ENCODE data around the gene CALD1.
"Not testable (repeated sequence)": the region's sequence is repeated elsewhere in the genome, so short reads cannot be mapped to it uniquely, and the experiment has no call there.

CALD1 gene

DNA sequence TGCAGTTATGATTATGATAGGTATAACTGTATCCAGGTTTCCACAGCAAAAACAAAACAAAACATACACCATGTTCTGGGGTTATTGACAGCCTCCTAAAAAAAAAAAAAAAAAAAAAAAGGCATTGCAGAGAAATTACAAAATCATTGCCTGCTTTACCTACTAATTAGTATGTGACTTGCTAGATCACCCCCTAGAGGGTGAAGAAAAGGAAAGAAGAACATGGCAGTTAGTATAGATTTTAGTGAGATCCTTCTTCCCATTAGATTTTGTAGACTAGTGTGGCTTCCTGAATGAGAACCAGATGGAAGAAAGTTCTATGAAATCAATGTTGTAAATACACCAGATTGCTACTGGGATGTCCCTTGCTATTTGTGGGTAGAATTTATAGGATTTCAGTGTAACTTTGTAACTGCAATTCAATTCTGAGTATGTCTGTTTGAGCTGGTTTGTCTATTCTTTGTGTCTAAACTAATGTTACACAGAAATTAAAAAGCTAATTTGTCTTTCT is 182.9 kb downstream of the CALD1 start:
- H3K9me3 ChIP-seq = no peaks in the 10 kb centered on the region
- H3K27me3 ChIP-seq = no peaks in the 10 kb centered on the region
- TF ChIP-seq, protein P1, sequence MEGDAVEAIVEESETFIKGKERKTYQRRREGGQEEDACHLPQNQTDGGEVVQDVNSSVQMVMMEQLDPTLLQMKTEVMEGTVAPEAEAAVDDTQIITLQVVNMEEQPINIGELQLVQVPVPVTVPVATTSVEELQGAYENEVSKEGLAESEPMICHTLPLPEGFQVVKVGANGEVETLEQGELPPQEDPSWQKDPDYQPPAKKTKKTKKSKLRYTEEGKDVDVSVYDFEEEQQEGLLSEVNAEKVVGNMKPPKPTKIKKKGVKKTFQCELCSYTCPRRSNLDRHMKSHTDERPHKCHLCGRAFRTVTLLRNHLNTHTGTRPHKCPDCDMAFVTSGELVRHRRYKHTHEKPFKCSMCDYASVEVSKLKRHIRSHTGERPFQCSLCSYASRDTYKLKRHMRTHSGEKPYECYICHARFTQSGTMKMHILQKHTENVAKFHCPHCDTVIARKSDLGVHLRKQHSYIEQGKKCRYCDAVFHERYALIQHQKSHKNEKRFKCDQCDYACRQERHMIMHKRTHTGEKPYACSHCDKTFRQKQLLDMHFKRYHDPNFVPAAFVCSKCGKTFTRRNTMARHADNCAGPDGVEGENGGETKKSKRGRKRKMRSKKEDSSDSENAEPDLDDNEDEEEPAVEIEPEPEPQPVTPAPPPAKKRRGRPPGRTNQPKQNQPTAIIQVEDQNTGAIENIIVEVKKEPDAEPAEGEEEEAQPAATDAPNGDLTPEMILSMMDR (IDR thresholded peaks at IDR 0.05) = no peak
- H3K36me3 ChIP-seq = no peaks in the 10 kb centered on the region
- no peak overlapping the region for H3K27ac ChIP-seq
- no peak overlapping the region for H3K4me3 ChIP-seq (ENCODE audit: low read depth in 1 of 2, low read length in 1 of 2)
- no peaks in the 10 kb centered on the region for H3K4me1 ChIP-seq (ENCODE audit: control insufficient read depth in 1 of 2, insufficient read depth in 1 of 2, low read depth in 1 of 2, low read length in 1 of 2)

DNA sequence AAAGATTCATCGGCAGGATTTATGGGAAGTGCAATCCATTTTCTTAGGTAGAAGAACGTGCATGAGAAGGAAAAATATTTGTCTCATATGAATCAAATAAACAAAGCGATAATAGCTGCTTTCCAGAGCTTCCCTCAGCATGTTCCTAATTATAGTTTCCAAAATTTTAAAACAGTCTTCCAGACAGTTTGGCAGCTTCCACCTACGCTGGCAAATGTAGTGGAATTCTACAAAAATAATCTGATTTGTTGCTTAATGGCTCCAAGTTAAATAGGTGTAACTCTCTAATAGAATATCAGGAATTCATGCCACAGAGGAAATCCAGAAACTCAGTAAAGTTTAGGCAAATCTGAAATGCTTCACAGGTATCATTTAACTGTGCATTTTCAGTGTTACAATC is 183.6 kb downstream of the CALD1 start:
- no peaks in the 10 kb centered on the region for H3K4me1 ChIP-seq (ENCODE audit: control insufficient read depth in 1 of 2, insufficient read depth in 1 of 2, low read depth in 1 of 2, low read length in 1 of 2)
- H3K27ac ChIP-seq = no peak overlapping the region
- H3K27me3 ChIP-seq = no peaks in the 10 kb centered on the region
- no peak overlapping the region for H3K4me3 ChIP-seq (ENCODE audit: low read depth in 1 of 2, low read length in 1 of 2)
- H3K36me3 ChIP-seq = no peaks in the 10 kb centered on the region
- H3K9me3 ChIP-seq = no peaks in the 10 kb centered on the region
- TF ChIP-seq, protein P1 (IDR thresholded peaks at IDR 0.05) = no peak

DNA sequence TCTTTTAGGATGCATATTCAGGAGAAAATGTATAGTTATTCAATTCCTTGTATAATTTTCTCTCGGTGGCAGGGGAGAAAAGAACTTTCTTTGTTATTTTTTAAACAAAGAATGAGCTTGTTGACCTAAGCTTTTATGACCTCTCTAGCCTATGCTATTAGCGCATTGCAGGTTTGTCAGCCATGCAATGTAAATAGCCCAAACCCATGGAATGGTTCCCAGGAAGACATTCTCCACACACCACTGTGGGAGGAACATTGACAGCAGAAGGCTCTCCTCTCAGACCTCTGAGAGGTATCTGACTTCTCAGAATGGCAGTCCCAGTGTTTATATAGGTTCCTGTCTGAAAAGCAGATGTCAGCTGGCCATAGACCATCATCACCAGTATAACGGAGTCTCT is 187.3 kb downstream of the CALD1 start:
- no peaks in the 10 kb centered on the region for H3K36me3 ChIP-seq
- H3K27me3 ChIP-seq = no peaks in the 10 kb centered on the region
- H3K4me1 ChIP-seq (ENCODE audit: control insufficient read depth in 1 of 2, insufficient read depth in 1 of 2, low read depth in 1 of 2, low read length in 1 of 2) = no peaks in the 10 kb centered on the region
- H3K9me3 ChIP-seq = no peaks in the 10 kb centered on the region
- TF ChIP-seq, protein P1 (IDR thresholded peaks at IDR 0.05) = no peak
- no peak overlapping the region for H3K27ac ChIP-seq
- no peak overlapping the region for H3K4me3 ChIP-seq (ENCODE audit: low read depth in 1 of 2, low read length in 1 of 2)

- Histone ChIP-seq H3K9me3 (no peaks in the 10 kb centered on the region), H3K27me3 (no peaks in the 10 kb centered on the region), H3K27ac (no peak overlapping the region), H3K36me3 (no peaks in the 10 kb centered on the region), H3K4me1 (ENCODE audit: control insufficient read depth in 1 of 2, insufficient read depth in 1 of 2, low read depth in 1 of 2, low read length in 1 of 2) (no peaks in the 10 kb centered on the region), H3K4me3 (ENCODE audit: low read depth in 1 of 2, low read length in 1 of 2) (no peak overlapping the region)
- TF ChIP-seq, protein P1 (IDR thresholded peaks at IDR 0.05) = no peak
These were observed 188.7 kb downstream of the CALD1 start for GRCh38 chr7:134968110-134968509.

- not testable (repeated sequence) for H3K4me3 ChIP-seq (ENCODE audit: low read depth in 1 of 2, low read length in 1 of 2); H3K9me3 ChIP-seq; H3K36me3 ChIP-seq; H3K27me3 ChIP-seq; H3K4me1 ChIP-seq (ENCODE audit: control insufficient read depth in 1 of 2, insufficient read depth in 1 of 2, low read depth in 1 of 2, low read length in 1 of 2); H3K27ac ChIP-seq
These were observed 202.2 kb downstream of the CALD1 start for GRCh38 chr7:134981645-134982044.

- Histone ChIP-seq H3K27me3 (no peaks in the 10 kb centered on the region), H3K4me3 (ENCODE audit: low read depth in 1 of 2, low read length in 1 of 2) (peak overlapping the region; percentile 75 to 86), H3K9me3 (no peaks in the 10 kb centered on the region), H3K36me3 (no peaks in the 10 kb centered on the region), H3K27ac (peak overlapping the region; percentile 69), H3K4me1 (ENCODE audit: control insufficient read depth in 1 of 2, insufficient read depth in 1 of 2, low read depth in 1 of 2, low read length in 1 of 2) (peaks cover 13% of the 10 kb centered on the region in 2 experiments)
- TF ChIP-seq, protein P1 (IDR thresholded peaks at IDR 0.05) = no peak
These were observed 206.5 kb downstream of the CALD1 start for GRCh38 chr7:134985894-134986362.

All from neutrophil (primary cell).